ENCODE data around the gene CYTH3. TPM values are rescaled to one million over a fixed set of nuclear protein-coding genes. Genes with fewer than 3 reads are reported as not detected.

CYTH3 gene
- total RNA-seq, 1 donor from 2014 or later: 7.9 TPM

- ATAC-seq: no peak
These were observed 128.4 kb downstream of the CYTH3 start for GRCh38 chr7:6143997-6144396.

GRCh38 chr7:6142871-6143380, 129.5 kb downstream of the CYTH3 start:
- ATAC-seq: no peak

- ATAC-seq: no peak
These were observed 133.0 kb downstream of the CYTH3 start for GRCh38 chr7:6139189-6139996.

- ATAC-seq: no peak
These were observed 135.9 kb downstream of the CYTH3 start for GRCh38 chr7:6136475-6136874.

- no peak for ATAC-seq
These were observed 139.2 kb downstream of the CYTH3 start for GRCh38 chr7:6133249-6133648.

- no peak for ATAC-seq
These were observed 142.3 kb downstream of the CYTH3 start for GRCh38 chr7:6130007-6130587.

- ATAC-seq: no peak
These were observed 144.2 kb downstream of the CYTH3 start for GRCh38 chr7:6128205-6128604.

GRCh38 chr7:6127110-6127490, 145.3 kb downstream of the CYTH3 start:
- ATAC-seq: no peak

- no peak for ATAC-seq
These were observed 148.6 kb downstream of the CYTH3 start for GRCh38 chr7:6123843-6124242.

- ATAC-seq: no peak
These were observed 151.3 kb downstream of the CYTH3 start for GRCh38 chr7:6121141-6121540.

- ATAC-seq: no peak
These were observed 154.9 kb downstream of the CYTH3 start for GRCh38 chr7:6117533-6117932.

- no peak for ATAC-seq
These were observed 156.2 kb downstream of the CYTH3 start for GRCh38 chr7:6116211-6116610.

Other genes with a start within 250 kb of the CYTH3 start
- gene ANKRD61, start 241.2 kb downstream of the CYTH3 start, total RNA-seq: not detected
- gene EIF2AK1, start 213.4 kb downstream of the CYTH3 start, total RNA-seq: 62.0 TPM
- gene USP42, start 167.7 kb downstream of the CYTH3 start, total RNA-seq: 5.5 TPM
- gene FAM220A, start 76.3 kb upstream of the CYTH3 start, total RNA-seq: 20.0 TPM
- 373 TPM for gene RAC1, start 101.9 kb upstream of the CYTH3 start, total RNA-seq
- 11.2 TPM for gene DAGLB, start 175.3 kb upstream of the CYTH3 start, total RNA-seq
- 74.5 TPM for gene KDELR2, start 211.5 kb upstream of the CYTH3 start, total RNA-seq

Data from esophagus mucosa (tissue), 1 donor.